GM23338 (cell line): ENCODE measurements around the gene OR1K1. TPM values are rescaled to one million over a fixed set of nuclear protein-coding genes. Genes with fewer than 3 reads are reported as not detected.

Experiments used
- ATAC-seq: fragments of 200-7000 bp; cut with Tn5 transposase; 3 replicates; pipeline ENCODE4 v1.9.1; 2020
- DNase-seq: peaks from one replicate; pipeline ENCODE4 v3.0.0-alpha.2; 2015; ENCODE audit warnings: low spot score
- H2AFZ ChIP-seq: fragments of 200-600 bp; sonication (generic); 2 replicates; pipeline ENCODE4 v1.8.0; 2016; ENCODE audit warnings: antibody characterized with exemption, mild to moderate bottlenecking, moderate library complexity
- H3F3A ChIP-seq: fragments of 200-600 bp; sonication (generic); replicated peaks from 2 replicates; pipeline ENCODE4 v1.8.0; 2017; ENCODE audit warnings: antibody characterized with exemption, mixed run types, low read depth
- H3K27ac ChIP-seq: fragments of 200-600 bp; sonication (generic); 2 replicates; pipeline ENCODE4 v1.6.1; 2016; ENCODE audit warnings: low read depth
- H3K27me3 ChIP-seq: fragments of 200-600 bp; sonication (generic); 2 replicates; pipeline ENCODE4 v1.8.0; 2016; ENCODE audit warnings: mild to moderate bottlenecking, mixed run types, moderate library complexity; ENCODE audit not compliant: insufficient read depth
- H3K36me3 ChIP-seq: fragments of 200-600 bp; sonication (generic); 2 replicates; pipeline ENCODE4 v1.8.0; 2016; ENCODE audit warnings: mild to moderate bottlenecking; ENCODE audit not compliant: insufficient read depth
- H3K4me1 ChIP-seq: fragments of 200-600 bp; sonication (generic); 2 replicates; pipeline ENCODE4 v1.8.0; 2016; ENCODE audit warnings: mild to moderate bottlenecking, moderate library complexity; ENCODE audit not compliant: insufficient read depth
- H3K4me2 ChIP-seq: fragments of 200-600 bp; sonication (generic); 2 replicates; pipeline ENCODE4 v1.7.1; 2017; ENCODE audit warnings: mixed run types
- H3K4me3 ChIP-seq: fragments of 200-600 bp; sonication (generic); 2 replicates; pipeline ENCODE4 v1.6.1; 2016; ENCODE audit warnings: mixed run types
- H3K79me2 ChIP-seq: fragments of 200-600 bp; sonication (generic); replicated peaks from 2 replicates; pipeline ENCODE4 v1.8.0; 2017; ENCODE audit warnings: mild to moderate bottlenecking; ENCODE audit not compliant: insufficient read depth
- H3K9me2 ChIP-seq: fragments of 200-600 bp; sonication (generic); 2 replicates; pipeline ENCODE4 v1.8.0; 2017; ENCODE audit not compliant: insufficient read depth
- H4K20me1 ChIP-seq: fragments of 200-600 bp; sonication (generic); replicated peaks from 2 replicates; pipeline ENCODE4 v1.8.0; 2017; ENCODE audit warnings: mild to moderate bottlenecking; ENCODE audit not compliant: insufficient read depth
- H3K27ac Mint-ChIP-seq: 2 replicates; pipeline ENCODE4 v1.8.0; 2020; ENCODE audit warnings: inconsistent platforms, mild to moderate bottlenecking, moderate library complexity, mixed read lengths
- H3K27me3 Mint-ChIP-seq: 3 replicates; pipeline ENCODE4 v1.8.0; 2022; ENCODE audit warnings: low read depth, mild to moderate bottlenecking, moderate library complexity, mixed read lengths, inconsistent platforms; ENCODE audit not compliant: insufficient read depth, poor library complexity
- H3K36me3 Mint-ChIP-seq: 3 replicates; pipeline ENCODE4 v1.8.0; 2021; ENCODE audit warnings: low read depth, mild to moderate bottlenecking, inconsistent platforms, moderate library complexity, mixed read lengths
- H3K4me1 Mint-ChIP-seq: 3 replicates; pipeline ENCODE4 v1.8.0; 2020; ENCODE audit warnings: mild to moderate bottlenecking, inconsistent platforms, mixed read lengths
- H3K4me3 Mint-ChIP-seq: 3 replicates; pipeline ENCODE4 v1.8.0; 2021; ENCODE audit warnings: moderate library complexity, mild to moderate bottlenecking, inconsistent platforms, mixed read lengths
- H3K9me3 Mint-ChIP-seq: 3 replicates; pipeline ENCODE4 v1.8.0; 2020; ENCODE audit warnings: moderate library complexity, mild to moderate bottlenecking, inconsistent platforms, mixed read lengths
- CREB1 ChIP-seq: fragments of 250-450 bp; sonication (Bioruptor Pico); IDR thresholded peaks from 2 replicates; pipeline ENCODE4 v1.5.0; 2020; ENCODE audit warnings: low read depth, mild to moderate bottlenecking, moderate library complexity
- EZH2 ChIP-seq: fragments of 200-600 bp; sonication (generic); IDR thresholded peaks from one replicate; pipeline ENCODE4 v1.8.0; 2017; ENCODE audit warnings: antibody characterized with exemption, mild to moderate bottlenecking, low read depth; ENCODE audit not compliant: unreplicated experiment
- EZH2phosphoT487 ChIP-seq: fragments of 200-600 bp; sonication (generic); IDR thresholded peaks from one replicate; pipeline ENCODE4 v1.8.1; 2018; ENCODE audit warnings: antibody characterized with exemption; ENCODE audit not compliant: unreplicated experiment
- JUNB ChIP-seq: IDR thresholded peaks from one replicate; pipeline ENCODE4 v1.6.1; 2016; ENCODE audit warnings: antibody characterized with exemption; ENCODE audit not compliant: unreplicated experiment
- NANOG ChIP-seq: IDR thresholded peaks from 2 replicates; pipeline ENCODE4 v1.6.1; 2016; ENCODE audit warnings: antibody characterized with exemption, borderline replicate concordance
- POLR2AphosphoS5 ChIP-seq: IDR thresholded peaks from 2 replicates; pipeline ENCODE4 v1.6.1; 2016; ENCODE audit warnings: antibody characterized with exemption, low read depth
- STAT1 ChIP-seq: IDR thresholded peaks from one replicate; pipeline ENCODE4 v1.6.1; 2016; ENCODE audit warnings: antibody characterized with exemption; ENCODE audit not compliant: unreplicated experiment
- ZNF114 ChIP-seq: fragments of 250-450 bp; sonication (Bioruptor Pico); IDR thresholded peaks from 2 replicates; pipeline ENCODE4 v1.5.0; 2020; ENCODE audit warnings: mild to moderate bottlenecking, moderate library complexity
- ZNF331 ChIP-seq: fragments of 250-450 bp; sonication (Bioruptor Pico); IDR thresholded peaks from 2 replicates; pipeline ENCODE4 v1.5.0; 2020; ENCODE audit warnings: low read depth, mild to moderate bottlenecking, moderate library complexity
- polyA plus RNA-seq: library from polyadenylated mRNA; unstranded; fragments of >200 nt; fragmentation: Nextera tagmentation; extraction: Ambion mirVana; gene quantifications from 2 replicates; pipeline ENCODE4 v1.2.1, GENCODE V29; 2016
- total RNA-seq: library from RNA; depleted of rRNA; stranded (reverse); fragments of >200 nt; shearing (Covaris generic); gene quantifications from 2 replicates; pipeline ENCODE4 v1.2.3, GENCODE V29; 2014
- TF ChIP-seq, protein P1 (sequence below): IDR thresholded peaks from 2 replicates; pipeline ENCODE4 v1.6.1; 2016; ENCODE audit warnings: antibody characterized with exemption
- TF ChIP-seq, protein P2 (sequence below), 2 experiments: fragments of 200-600 bp in 1 of 2; sonication (generic) in 1 of 2; conservative IDR thresholded peaks; 2 replicates each; pipeline versions ENCODE4 v1.5.1 to v1.6.1; 2016 to 2017; ENCODE audit warnings: antibody characterized with exemption in 2 of 2, low read depth in 2 of 2, mild to moderate bottlenecking in 2 of 2, moderate library complexity in 1 of 2
- TF ChIP-seq, protein P3 (sequence below): fragments of 250-450 bp; sonication (Bioruptor Pico); IDR thresholded peaks from 2 replicates; pipeline ENCODE4 v1.5.0; 2020; ENCODE audit warnings: mild to moderate bottlenecking, moderate library complexity

The OR1K1 gene
- total and polyA plus RNA-seq, 2 experiments from 2014 or later, result not detected

DNA sequence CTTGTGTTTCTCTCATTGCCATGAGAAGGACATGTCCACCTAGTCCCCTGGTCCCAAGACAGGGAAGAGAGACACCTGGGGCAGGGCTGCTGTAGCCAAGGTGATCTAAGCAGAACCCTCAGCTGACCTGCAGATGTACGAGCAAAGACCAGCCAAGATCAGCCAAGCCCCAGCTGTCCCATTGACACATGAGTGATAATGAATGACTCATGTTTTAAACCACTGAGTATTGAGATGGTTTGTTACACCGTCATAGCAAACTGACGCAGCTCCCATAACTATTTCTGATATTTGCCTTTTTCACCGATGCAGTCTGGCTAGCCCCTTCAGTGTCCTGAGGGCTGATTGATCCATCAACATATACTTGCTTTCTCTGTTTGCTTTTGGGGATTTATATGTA lies 6.7 kb downstream of the OR1K1 start (continued):
- TF ChIP-seq, protein P1, sequence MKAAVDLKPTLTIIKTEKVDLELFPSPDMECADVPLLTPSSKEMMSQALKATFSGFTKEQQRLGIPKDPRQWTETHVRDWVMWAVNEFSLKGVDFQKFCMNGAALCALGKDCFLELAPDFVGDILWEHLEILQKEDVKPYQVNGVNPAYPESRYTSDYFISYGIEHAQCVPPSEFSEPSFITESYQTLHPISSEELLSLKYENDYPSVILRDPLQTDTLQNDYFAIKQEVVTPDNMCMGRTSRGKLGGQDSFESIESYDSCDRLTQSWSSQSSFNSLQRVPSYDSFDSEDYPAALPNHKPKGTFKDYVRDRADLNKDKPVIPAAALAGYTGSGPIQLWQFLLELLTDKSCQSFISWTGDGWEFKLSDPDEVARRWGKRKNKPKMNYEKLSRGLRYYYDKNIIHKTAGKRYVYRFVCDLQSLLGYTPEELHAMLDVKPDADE, result no peak
- TF ChIP-seq ZNF114 (CRISPR knock-in tag), result no peak
- TF ChIP-seq STAT1, result no peak
- TF ChIP-seq, protein P2, sequence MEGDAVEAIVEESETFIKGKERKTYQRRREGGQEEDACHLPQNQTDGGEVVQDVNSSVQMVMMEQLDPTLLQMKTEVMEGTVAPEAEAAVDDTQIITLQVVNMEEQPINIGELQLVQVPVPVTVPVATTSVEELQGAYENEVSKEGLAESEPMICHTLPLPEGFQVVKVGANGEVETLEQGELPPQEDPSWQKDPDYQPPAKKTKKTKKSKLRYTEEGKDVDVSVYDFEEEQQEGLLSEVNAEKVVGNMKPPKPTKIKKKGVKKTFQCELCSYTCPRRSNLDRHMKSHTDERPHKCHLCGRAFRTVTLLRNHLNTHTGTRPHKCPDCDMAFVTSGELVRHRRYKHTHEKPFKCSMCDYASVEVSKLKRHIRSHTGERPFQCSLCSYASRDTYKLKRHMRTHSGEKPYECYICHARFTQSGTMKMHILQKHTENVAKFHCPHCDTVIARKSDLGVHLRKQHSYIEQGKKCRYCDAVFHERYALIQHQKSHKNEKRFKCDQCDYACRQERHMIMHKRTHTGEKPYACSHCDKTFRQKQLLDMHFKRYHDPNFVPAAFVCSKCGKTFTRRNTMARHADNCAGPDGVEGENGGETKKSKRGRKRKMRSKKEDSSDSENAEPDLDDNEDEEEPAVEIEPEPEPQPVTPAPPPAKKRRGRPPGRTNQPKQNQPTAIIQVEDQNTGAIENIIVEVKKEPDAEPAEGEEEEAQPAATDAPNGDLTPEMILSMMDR (conservative IDR thresholded peaks at IDR 0.05; ENCODE audit: low read depth in 2 of 2), result no peak
- TF ChIP-seq ZNF331 (CRISPR knock-in tag), result no peak

DNA sequence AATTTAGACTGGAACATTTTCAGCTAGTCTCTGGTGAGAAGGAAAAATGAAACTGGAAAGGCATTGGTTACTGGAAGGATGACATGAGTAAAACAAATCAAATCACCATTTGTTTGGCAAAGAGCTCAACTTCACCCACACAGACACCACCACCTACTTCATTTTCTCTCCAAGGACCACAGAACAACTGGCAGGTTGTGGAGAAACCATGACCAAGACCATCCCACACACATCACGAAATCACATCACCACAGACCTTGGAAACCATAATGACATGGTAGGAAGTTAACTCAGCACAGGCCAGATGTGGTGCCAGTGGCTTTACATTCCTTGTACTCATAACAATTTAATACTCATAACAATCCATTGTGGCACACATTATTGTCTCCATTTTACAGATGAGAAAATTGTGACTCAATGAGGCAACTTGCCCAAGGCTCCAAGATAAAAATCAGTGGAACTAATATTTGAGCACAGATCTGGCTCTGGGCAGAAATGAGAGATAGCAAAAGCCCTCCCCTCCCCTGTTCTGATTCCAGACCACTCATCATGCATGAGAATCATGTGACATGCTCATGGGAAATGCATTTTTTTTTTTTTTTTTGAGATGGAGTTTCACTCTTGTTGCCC lies 7.5 kb downstream of the OR1K1 start:
- DNase-seq (no peak), ATAC-seq (no peak)
- H3K36me3 ChIP-seq, result no peaks in the 10 kb centered on the region
- H3K4me1 Mint-ChIP-seq, result no peaks in the 10 kb centered on the region; the same call in 2 of the 3 replicates
- H3K27me3 Mint-ChIP-seq, result peaks cover 3% of the 10 kb centered on the region
- peaks cover 8% of the 10 kb centered on the region; the same call in 2 of the 3 replicates for H3K36me3 Mint-ChIP-seq
- no peaks in the 10 kb centered on the region for H3K27me3 ChIP-seq
- no peak overlapping the region for H3K27ac Mint-ChIP-seq
- H3K79me2 ChIP-seq, result no peaks in the 10 kb centered on the region
- no peaks in the 10 kb centered on the region for H3F3A ChIP-seq
- no peaks in the 10 kb centered on the region for H3K9me2 ChIP-seq
- H2AFZ ChIP-seq, result no peak overlapping the region
- no peak overlapping the region for H3K4me2 ChIP-seq
- no peaks in the 10 kb centered on the region for H4K20me1 ChIP-seq
- no peak overlapping the region for H3K27ac ChIP-seq
- H3K4me3 Mint-ChIP-seq, result no peak overlapping the region
- peaks cover 41% of the 10 kb centered on the region for H3K9me3 Mint-ChIP-seq
- peaks cover 14% of the 10 kb centered on the region for H3K4me1 ChIP-seq
- no peak overlapping the region for H3K4me3 ChIP-seq
- TF ChIP-seq NANOG (no peak), JUNB (no peak), CREB1 (CRISPR knock-in tag) (no peak), EZH2phosphoT487 (no peak), EZH2 (no peak), ZNF331 (CRISPR knock-in tag) (no peak), ZNF114 (CRISPR knock-in tag) (no peak), POLR2AphosphoS5 (no peak)
- TF ChIP-seq, protein P1, result no peak
- TF ChIP-seq, protein P2 (conservative IDR thresholded peaks at IDR 0.05; ENCODE audit: low read depth in 2 of 2), result no peak
- TF ChIP-seq, protein P3, sequence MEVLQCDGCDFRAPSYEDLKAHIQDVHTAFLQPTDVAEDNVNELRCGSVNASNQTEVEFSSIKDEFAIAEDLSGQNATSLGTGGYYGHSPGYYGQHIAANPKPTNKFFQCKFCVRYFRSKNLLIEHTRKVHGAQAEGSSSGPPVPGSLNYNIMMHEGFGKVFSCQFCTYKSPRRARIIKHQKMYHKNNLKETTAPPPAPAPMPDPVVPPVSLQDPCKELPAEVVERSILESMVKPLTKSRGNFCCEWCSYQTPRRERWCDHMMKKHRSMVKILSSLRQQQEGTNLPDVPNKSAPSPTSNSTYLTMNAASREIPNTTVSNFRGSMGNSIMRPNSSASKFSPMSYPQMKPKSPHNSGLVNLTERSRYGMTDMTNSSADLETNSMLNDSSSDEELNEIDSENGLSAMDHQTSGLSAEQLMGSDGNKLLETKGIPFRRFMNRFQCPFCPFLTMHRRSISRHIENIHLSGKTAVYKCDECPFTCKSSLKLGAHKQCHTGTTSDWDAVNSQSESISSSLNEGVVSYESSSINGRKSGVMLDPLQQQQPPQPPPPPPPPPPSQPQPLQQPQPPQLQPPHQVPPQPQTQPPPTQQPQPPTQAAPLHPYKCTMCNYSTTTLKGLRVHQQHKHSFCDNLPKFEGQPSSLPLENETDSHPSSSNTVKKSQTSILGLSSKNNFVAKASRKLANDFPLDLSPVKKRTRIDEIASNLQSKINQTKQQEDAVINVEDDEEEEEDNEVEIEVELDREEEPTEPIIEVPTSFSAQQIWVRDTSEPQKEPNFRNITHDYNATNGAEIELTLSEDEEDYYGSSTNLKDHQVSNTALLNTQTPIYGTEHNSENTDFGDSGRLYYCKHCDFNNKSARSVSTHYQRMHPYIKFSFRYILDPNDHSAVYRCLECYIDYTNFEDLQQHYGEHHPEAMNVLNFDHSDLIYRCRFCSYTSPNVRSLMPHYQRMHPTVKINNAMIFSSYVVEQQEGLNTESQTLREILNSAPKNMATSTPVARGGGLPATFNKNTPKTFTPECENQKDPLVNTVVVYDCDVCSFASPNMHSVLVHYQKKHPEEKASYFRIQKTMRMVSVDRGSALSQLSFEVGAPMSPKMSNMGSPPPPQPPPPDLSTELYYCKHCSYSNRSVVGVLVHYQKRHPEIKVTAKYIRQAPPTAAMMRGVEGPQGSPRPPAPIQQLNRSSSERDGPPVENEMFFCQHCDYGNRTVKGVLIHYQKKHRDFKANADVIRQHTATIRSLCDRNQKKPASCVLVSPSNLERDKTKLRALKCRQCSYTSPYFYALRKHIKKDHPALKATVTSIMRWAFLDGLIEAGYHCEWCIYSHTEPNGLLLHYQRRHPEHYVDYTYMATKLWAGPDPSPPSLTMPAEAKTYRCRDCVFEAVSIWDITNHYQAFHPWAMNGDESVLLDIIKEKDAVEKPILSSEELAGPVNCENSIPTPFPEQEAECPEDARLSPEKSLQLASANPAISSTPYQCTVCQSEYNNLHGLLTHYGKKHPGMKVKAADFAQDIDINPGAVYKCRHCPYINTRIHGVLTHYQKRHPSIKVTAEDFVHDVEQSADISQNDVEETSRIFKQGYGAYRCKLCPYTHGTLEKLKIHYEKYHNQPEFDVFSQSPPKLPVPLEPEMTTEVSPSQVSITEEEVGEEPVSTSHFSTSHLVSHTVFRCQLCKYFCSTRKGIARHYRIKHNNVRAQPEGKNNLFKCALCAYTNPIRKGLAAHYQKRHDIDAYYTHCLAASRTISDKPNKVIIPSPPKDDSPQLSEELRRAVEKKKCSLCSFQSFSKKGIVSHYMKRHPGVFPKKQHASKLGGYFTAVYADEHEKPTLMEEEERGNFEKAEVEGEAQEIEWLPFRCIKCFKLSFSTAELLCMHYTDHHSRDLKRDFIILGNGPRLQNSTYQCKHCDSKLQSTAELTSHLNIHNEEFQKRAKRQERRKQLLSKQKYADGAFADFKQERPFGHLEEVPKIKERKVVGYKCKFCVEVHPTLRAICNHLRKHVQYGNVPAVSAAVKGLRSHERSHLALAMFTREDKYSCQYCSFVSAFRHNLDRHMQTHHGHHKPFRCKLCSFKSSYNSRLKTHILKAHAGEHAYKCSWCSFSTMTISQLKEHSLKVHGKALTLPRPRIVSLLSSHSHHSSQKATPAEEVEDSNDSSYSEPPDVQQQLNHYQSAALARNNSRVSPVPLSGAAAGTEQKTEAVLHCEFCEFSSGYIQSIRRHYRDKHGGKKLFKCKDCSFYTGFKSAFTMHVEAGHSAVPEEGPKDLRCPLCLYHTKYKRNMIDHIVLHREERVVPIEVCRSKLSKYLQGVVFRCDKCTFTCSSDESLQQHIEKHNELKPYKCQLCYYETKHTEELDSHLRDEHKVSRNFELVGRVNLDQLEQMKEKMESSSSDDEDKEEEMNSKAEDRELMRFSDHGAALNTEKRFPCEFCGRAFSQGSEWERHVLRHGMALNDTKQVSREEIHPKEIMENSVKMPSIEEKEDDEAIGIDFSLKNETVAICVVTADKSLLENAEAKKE (CRISPR knock-in tag), result no peak
